Esophagus squamous epithelium (tissue), 4 donors: ENCODE results near the gene PPFIA2.

Experiments used
- POLR2A ChIP-seq, 4 donors: fragments of 450-650 bp; IDR thresholded peaks; one replicate each; pipeline ENCODE4 v1.6.1; 2017; ENCODE audit warnings: antibody characterized with exemption in 4 of 4, mild to moderate bottlenecking in 4 of 4, moderate library complexity in 3 of 4
- TF ChIP-seq, protein P1 (sequence below), 6 experiments: fragments of 450-650 bp in 4 of 6; fragments of 200-600 bp in 2 of 6; sonication (generic) in 2 of 6; IDR thresholded peaks; one replicate each; pipeline ENCODE4 v1.5.1; 2016 to 2019; ENCODE audit warnings: antibody characterized with exemption in 6 of 6, mild to moderate bottlenecking in 4 of 6, moderate library complexity in 4 of 6

DNA sequence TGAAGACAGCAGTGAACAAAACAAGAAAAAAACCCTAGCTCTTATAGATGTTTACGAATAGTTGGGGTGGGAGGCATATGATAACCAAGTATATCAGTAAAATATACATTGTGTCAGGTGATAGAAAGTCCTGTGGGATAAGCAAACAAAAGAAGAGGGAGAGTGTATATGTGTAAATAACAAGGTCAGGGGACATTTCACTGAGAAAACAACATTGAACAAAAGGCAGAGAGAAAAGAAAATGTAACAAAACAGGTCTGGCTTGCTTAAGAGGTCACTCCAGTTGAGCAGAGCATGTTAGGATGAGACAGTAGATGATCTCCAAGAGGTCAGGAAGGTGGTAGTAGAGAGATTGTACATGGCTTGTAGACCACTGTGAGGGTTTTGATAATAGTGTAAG lies 377.2 kb downstream of the PPFIA2 start:
- TF ChIP-seq, protein P1, sequence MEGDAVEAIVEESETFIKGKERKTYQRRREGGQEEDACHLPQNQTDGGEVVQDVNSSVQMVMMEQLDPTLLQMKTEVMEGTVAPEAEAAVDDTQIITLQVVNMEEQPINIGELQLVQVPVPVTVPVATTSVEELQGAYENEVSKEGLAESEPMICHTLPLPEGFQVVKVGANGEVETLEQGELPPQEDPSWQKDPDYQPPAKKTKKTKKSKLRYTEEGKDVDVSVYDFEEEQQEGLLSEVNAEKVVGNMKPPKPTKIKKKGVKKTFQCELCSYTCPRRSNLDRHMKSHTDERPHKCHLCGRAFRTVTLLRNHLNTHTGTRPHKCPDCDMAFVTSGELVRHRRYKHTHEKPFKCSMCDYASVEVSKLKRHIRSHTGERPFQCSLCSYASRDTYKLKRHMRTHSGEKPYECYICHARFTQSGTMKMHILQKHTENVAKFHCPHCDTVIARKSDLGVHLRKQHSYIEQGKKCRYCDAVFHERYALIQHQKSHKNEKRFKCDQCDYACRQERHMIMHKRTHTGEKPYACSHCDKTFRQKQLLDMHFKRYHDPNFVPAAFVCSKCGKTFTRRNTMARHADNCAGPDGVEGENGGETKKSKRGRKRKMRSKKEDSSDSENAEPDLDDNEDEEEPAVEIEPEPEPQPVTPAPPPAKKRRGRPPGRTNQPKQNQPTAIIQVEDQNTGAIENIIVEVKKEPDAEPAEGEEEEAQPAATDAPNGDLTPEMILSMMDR (IDR thresholded peaks at IDR 0.05), result no peak
- no peak for TF ChIP-seq POLR2A (IDR thresholded peaks at IDR 0.05)
